Uterus (tissue), 4 donors: ENCODE results near the gene OR8K3. TPM values are rescaled to one million over a fixed set of nuclear protein-coding genes. Genes with fewer than 3 reads are reported as not detected.

Source experiments
- DNase-seq, 2 donors: peaks; one replicate each; pipeline ENCODE4 v3.0.0-alpha.2; 2019 to 2020
- H3K27ac ChIP-seq, 2 donors: fragments of 200-600 bp; sonication (generic); 1 replicate in 1 of 2; 2 replicates in 1 of 2; pipeline ENCODE4 v1.5.1; 2016 to 2018
- H3K27me3 ChIP-seq, 2 donors: fragments of 200-600 bp; sonication (generic); one replicate each; pipeline ENCODE4 v1.5.1; 2018 to 2019; ENCODE audit warnings: control low read depth in 1 of 2
- H3K36me3 ChIP-seq, 2 donors: fragments of 200-600 bp; sonication (generic); one replicate each; pipeline ENCODE4 v1.5.1; 2019; ENCODE audit warnings: control low read depth in 1 of 2
- H3K4me1 ChIP-seq, 2 donors: fragments of 200-600 bp; sonication (generic); one replicate each; pipeline ENCODE4 v1.5.1; 2018 to 2019; ENCODE audit warnings: control low read depth in 1 of 2
- H3K4me3 ChIP-seq, 2 donors: fragments of 200-600 bp; sonication (generic); 1 replicate in 1 of 2; 2 replicates in 1 of 2; pipeline ENCODE4 v1.5.1; 2018 to 2019; ENCODE audit warnings: mild to moderate bottlenecking in 1 of 2
- H3K9me3 ChIP-seq, 2 donors: fragments of 200-600 bp; sonication (generic); one replicate each; pipeline ENCODE4 v1.5.1; 2019; ENCODE audit warnings: control low read depth in 1 of 2
- POLR2A ChIP-seq, 2 donors: fragments of 450-650 bp; IDR thresholded peaks; one replicate each; pipeline ENCODE4 v1.6.1; 2016; ENCODE audit warnings: antibody characterized with exemption in 2 of 2, mild to moderate bottlenecking in 1 of 2, moderate library complexity in 1 of 2
- intact Hi-C: fragments of 100-400 bp; cut with DNase I; formaldehyde crosslinking; loops from one replicate; pipeline ENCODE4 v1.15.1; 2023; ENCODE audit warnings: low total_unique reads
- total RNA-seq, 4 donors: library from RNA; depleted of rRNA in 3 of 4; stranded (reverse); fragments of >200 nt in 3 of 4; gene quantifications; one replicate each; pipeline versions ENCODE4 v1.1.0 to v1.2.4, GENCODE V29; 2014 to 2023
- TF ChIP-seq, protein P1 (sequence below), 4 experiments: fragments of 200-600 bp in 2 of 4; fragments of 450-650 bp in 2 of 4; sonication (generic) in 2 of 4; IDR thresholded peaks; one replicate each; pipeline ENCODE4 v1.5.1; 2016 to 2019; ENCODE audit warnings: antibody characterized with exemption in 4 of 4, mild to moderate bottlenecking in 2 of 4, moderate library complexity in 1 of 4
- donor health status: DM: yes; HTN: yes; CAD: no.

OR8K3 gene
- total RNA-seq, 4 donors from 2014 or later, result not detected

DNA sequence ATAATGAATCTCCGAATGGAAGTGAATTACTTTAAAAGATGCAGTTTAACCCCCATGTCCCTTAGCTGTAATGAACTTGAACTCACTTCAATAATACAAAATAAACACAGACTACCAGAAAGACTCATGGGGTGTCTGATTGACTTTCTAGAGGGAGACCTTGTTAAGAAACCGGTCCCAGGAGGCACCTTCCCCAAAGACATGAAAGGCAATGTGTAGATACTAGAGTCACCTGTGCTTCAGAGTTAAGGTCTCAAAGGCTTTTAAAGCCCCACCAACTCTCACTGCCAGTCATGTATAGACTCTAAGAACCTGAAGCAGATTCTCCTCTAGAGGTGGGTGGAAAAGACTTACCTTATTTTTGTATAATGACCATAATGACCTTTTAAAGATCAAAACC is 39.0 kb downstream of the OR8K3 start, which contains the start of gene OR8J1:
OR8J1 (plus strand) TSS at position 301 of the 400 bp plus-strand sequence. CDS start 5,956 bp downstream, outside the sequence.
- TF ChIP-seq, protein P1, sequence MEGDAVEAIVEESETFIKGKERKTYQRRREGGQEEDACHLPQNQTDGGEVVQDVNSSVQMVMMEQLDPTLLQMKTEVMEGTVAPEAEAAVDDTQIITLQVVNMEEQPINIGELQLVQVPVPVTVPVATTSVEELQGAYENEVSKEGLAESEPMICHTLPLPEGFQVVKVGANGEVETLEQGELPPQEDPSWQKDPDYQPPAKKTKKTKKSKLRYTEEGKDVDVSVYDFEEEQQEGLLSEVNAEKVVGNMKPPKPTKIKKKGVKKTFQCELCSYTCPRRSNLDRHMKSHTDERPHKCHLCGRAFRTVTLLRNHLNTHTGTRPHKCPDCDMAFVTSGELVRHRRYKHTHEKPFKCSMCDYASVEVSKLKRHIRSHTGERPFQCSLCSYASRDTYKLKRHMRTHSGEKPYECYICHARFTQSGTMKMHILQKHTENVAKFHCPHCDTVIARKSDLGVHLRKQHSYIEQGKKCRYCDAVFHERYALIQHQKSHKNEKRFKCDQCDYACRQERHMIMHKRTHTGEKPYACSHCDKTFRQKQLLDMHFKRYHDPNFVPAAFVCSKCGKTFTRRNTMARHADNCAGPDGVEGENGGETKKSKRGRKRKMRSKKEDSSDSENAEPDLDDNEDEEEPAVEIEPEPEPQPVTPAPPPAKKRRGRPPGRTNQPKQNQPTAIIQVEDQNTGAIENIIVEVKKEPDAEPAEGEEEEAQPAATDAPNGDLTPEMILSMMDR (IDR thresholded peaks at IDR 0.05), result no peak
- TF ChIP-seq POLR2A (IDR thresholded peaks at IDR 0.05), result no peak
- no peak for DNase-seq
- no peaks in the 10 kb centered on the region for H3K4me1 ChIP-seq
- H3K4me3 ChIP-seq, result no peak within 1 kb of the TSS
- no peaks in the 10 kb centered on the region for H3K27me3 ChIP-seq
- no peak within 1 kb of the TSS for H3K27ac ChIP-seq
- no peaks in the 10 kb centered on the region for H3K9me3 ChIP-seq
- H3K36me3 ChIP-seq, result no peaks in the 10 kb centered on the region
- intact Hi-C loops, result no loop called here

Other genes with a start within 250 kb of the OR8K3 start
- not detected for gene OR8I2, start 221.8 kb upstream of the OR8K3 start, total RNA-seq
- gene OR8H2, start 211.5 kb upstream of the OR8K3 start, total RNA-seq, result not detected
- gene OR8H3, start 192.8 kb upstream of the OR8K3 start, total RNA-seq, result not detected
- not detected for gene OR8J3, start 174.9 kb upstream of the OR8K3 start, total RNA-seq
- gene OR8K5, start 154.8 kb upstream of the OR8K3 start, total RNA-seq, result not detected
- gene OR5J2, start 138.5 kb upstream of the OR8K3 start, total RNA-seq, result not detected
- gene OR5T2, start 80.9 kb upstream of the OR8K3 start, total RNA-seq, result not detected
- gene OR5T3, start 62.9 kb upstream of the OR8K3 start, total RNA-seq, result not detected
- gene OR5T1, start 41.0 kb upstream of the OR8K3 start, total RNA-seq, result not detected
- gene OR8H1, start 22.9 kb upstream of the OR8K3 start, total RNA-seq, result not detected
- not detected for gene OR8K1, start 30.9 kb downstream of the OR8K3 start, total RNA-seq
- gene OR8J1, start 39.1 kb downstream of the OR8K3 start, total RNA-seq, result not detected
- not detected for gene OR8U1, start 60.5 kb downstream of the OR8K3 start, total RNA-seq
- gene OR5AL1, start 97.6 kb downstream of the OR8K3 start, total RNA-seq, result not detected
- gene OR5M3, start 158.2 kb downstream of the OR8K3 start, total RNA-seq, result not detected
- gene OR5M8, start 176.2 kb downstream of the OR8K3 start, total RNA-seq, result not detected
- gene OR5M11, start 228.1 kb downstream of the OR8K3 start, total RNA-seq, result not detected